Stimulated activated CD8-positive, alpha-beta memory T cell treated with anti-CD3 and anti-CD28 coated beads, Interleukin-12 subunit alpha, Interleukin-12 subunit beta, amount 100 ng/mL, for 4 hours (primary cell): ENCODE data around the gene IPO11.

Source experiments
- DNase-seq: peaks from one replicate; pipeline ENCODE4 v3.0.0-alpha.2; 2020; ENCODE audit warnings: low read depth

IPO11 gene

GRCh38 chr5:62572918-62573514 lies 160.5 kb downstream of the IPO11 start:
- no peak for DNase-seq

- no peak for DNase-seq
Measured at GRCh38 chr5:62574599-62574998, 162.0 kb downstream of the IPO11 start.

- DNase-seq: no peak
Measured at GRCh38 chr5:62575066-62575465, 162.5 kb downstream of the IPO11 start.

GRCh38 chr5:62575489-62575888 lies 162.9 kb downstream of the IPO11 start:
- no peak for DNase-seq

- DNase-seq: no peak
Measured at GRCh38 chr5:62576570-62577170, 164.1 kb downstream of the IPO11 start.

- no peak for DNase-seq
Measured at GRCh38 chr5:62577488-62577887, 164.9 kb downstream of the IPO11 start.

- DNase-seq: no peak
Measured at GRCh38 chr5:62578540-62578939, 166.0 kb downstream of the IPO11 start, which contains the start of gene LRRC70. Gene LRRC70 (plus strand): TSS chr5:62578819. CDS start chr5:62579439, 620 bp downstream.

GRCh38 chr5:62579761-62580160 lies 167.2 kb downstream of the IPO11 start:
- DNase-seq: no peak

- DNase-seq: no peak
Measured at GRCh38 chr5:62581836-62582597, 169.5 kb downstream of the IPO11 start.

- no peak for DNase-seq
Measured at GRCh38 chr5:62584391-62584790, 171.8 kb downstream of the IPO11 start.

- no peak for DNase-seq
Measured at GRCh38 chr5:62585306-62585705, 172.7 kb downstream of the IPO11 start.

GRCh38 chr5:62585751-62586150 lies 173.2 kb downstream of the IPO11 start:
- DNase-seq: no peak

- DNase-seq: no peak
Measured at GRCh38 chr5:62587737-62588136, 175.2 kb downstream of the IPO11 start.

- DNase-seq: no peak
Measured at GRCh38 chr5:62588668-62589067, 176.1 kb downstream of the IPO11 start.

- DNase-seq: no peak
Measured at GRCh38 chr5:62589504-62589903, 176.9 kb downstream of the IPO11 start.

- no peak for DNase-seq
Measured at GRCh38 chr5:62590387-62590786, 177.8 kb downstream of the IPO11 start.

- DNase-seq: no peak
Measured at GRCh38 chr5:62592558-62592957, 180.0 kb downstream of the IPO11 start.

GRCh38 chr5:62593331-62593730 lies 180.8 kb downstream of the IPO11 start:
- DNase-seq: no peak

GRCh38 chr5:62594364-62594984 lies 181.9 kb downstream of the IPO11 start:
- DNase-seq: no peak

- DNase-seq: no peak
Measured at GRCh38 chr5:62596096-62596495, 183.5 kb downstream of the IPO11 start.

GRCh38 chr5:62596691-62597090 lies 184.1 kb downstream of the IPO11 start:
- no peak for DNase-seq

- DNase-seq: no peak
Measured at GRCh38 chr5:62597314-62597713, 184.8 kb downstream of the IPO11 start.
